HUES48 (cell line): ENCODE data around the gene MAGI2.

Source experiments
- H3K27ac ChIP-seq: one replicate; pipeline ENCODE4 v1.7.0; 2013; ENCODE audit warnings: low read depth, low read length, inconsistent platforms
- H3K27me3 ChIP-seq: 2 replicates; pipeline ENCODE4 v1.6.1; 2013; ENCODE audit warnings: mild to moderate bottlenecking, low read length; ENCODE audit not compliant: control insufficient read depth, insufficient read depth
- H3K36me3 ChIP-seq: 2 replicates; pipeline ENCODE4 v1.6.1; 2013; ENCODE audit warnings: low read length; ENCODE audit not compliant: control insufficient read depth, insufficient read depth
- H3K4me1 ChIP-seq: 2 replicates; pipeline ENCODE4 v1.6.1; 2013; ENCODE audit warnings: mild to moderate bottlenecking, low read length; ENCODE audit not compliant: control insufficient read depth, insufficient read depth
- H3K4me3 ChIP-seq: 2 replicates; pipeline ENCODE4 v1.5.1; 2013; ENCODE audit warnings: mild to moderate bottlenecking, low read depth, low read length
- H3K9ac ChIP-seq: 2 replicates; pipeline ENCODE4 v1.6.1; 2013; ENCODE audit warnings: mild to moderate bottlenecking, low read depth, low read length, moderate library complexity
- H3K9me3 ChIP-seq: 2 replicates; pipeline ENCODE4 v1.6.1; 2013; ENCODE audit warnings: low read length; ENCODE audit not compliant: control insufficient read depth, insufficient read depth

The MAGI2 gene

GRCh38 chr7:78197447-78197846 is 1256.0 kb downstream of the MAGI2 start:
- Histone ChIP-seq H3K4me3 (no peak overlapping the region), H3K4me1 (no peaks in the 10 kb centered on the region)

GRCh38 chr7:78195281-78195680 is 1258.2 kb downstream of the MAGI2 start:
- Histone ChIP-seq H3K4me1 (no peaks in the 10 kb centered on the region), H3K4me3 (no peak overlapping the region), H3K27ac (no peak overlapping the region), H3K27me3 (no peaks in the 10 kb centered on the region), H3K9me3 (no peaks in the 10 kb centered on the region), H3K9ac (no peak overlapping the region), H3K36me3 (no peaks in the 10 kb centered on the region; the same call in 1 of the 2 replicates)

More at GRCh38 chr7:78197447-78197846, 1256.0 kb downstream of the MAGI2 start:
- Histone ChIP-seq H3K36me3 (no peaks in the 10 kb centered on the region; the same call in 1 of the 2 replicates), H3K9me3 (no peaks in the 10 kb centered on the region), H3K9ac (no peak overlapping the region), H3K27me3 (no peaks in the 10 kb centered on the region), H3K27ac (no peak overlapping the region)

GRCh38 chr7:78194611-78195010 is 1258.9 kb downstream of the MAGI2 start:
- H3K4me1 ChIP-seq = no peaks in the 10 kb centered on the region
- H3K9ac ChIP-seq = no peak overlapping the region
- H3K27ac ChIP-seq = no peak overlapping the region
- H3K27me3 ChIP-seq = no peaks in the 10 kb centered on the region
- H3K4me3 ChIP-seq = no peak overlapping the region
- no peaks in the 10 kb centered on the region for H3K9me3 ChIP-seq
- H3K36me3 ChIP-seq = no peaks in the 10 kb centered on the region; the same call in 1 of the 2 replicates

- no peaks in the 10 kb centered on the region for H3K27me3 ChIP-seq
- no peaks in the 10 kb centered on the region; the same call in 1 of the 2 replicates for H3K36me3 ChIP-seq
- H3K27ac ChIP-seq = no peak overlapping the region
- no peak overlapping the region for H3K9ac ChIP-seq
- H3K9me3 ChIP-seq = no peaks in the 10 kb centered on the region
- no peaks in the 10 kb centered on the region for H3K4me1 ChIP-seq
- H3K4me3 ChIP-seq = no peak overlapping the region
Observed at GRCh38 chr7:78191475-78192079, 1261.9 kb downstream of the MAGI2 start.

- Histone ChIP-seq H3K36me3 (no peaks in the 10 kb centered on the region; the same call in 1 of the 2 replicates), H3K27me3 (no peaks in the 10 kb centered on the region), H3K4me1 (no peaks in the 10 kb centered on the region), H3K9ac (no peak overlapping the region), H3K9me3 (no peaks in the 10 kb centered on the region), H3K27ac (no peak overlapping the region), H3K4me3 (no peak overlapping the region)
Observed at GRCh38 chr7:78189762-78190161, 1263.7 kb downstream of the MAGI2 start.

GRCh38 chr7:78185149-78185745 is 1268.2 kb downstream of the MAGI2 start:
- Histone ChIP-seq H3K27me3 (no peaks in the 10 kb centered on the region), H3K4me1 (no peaks in the 10 kb centered on the region), H3K36me3 (no peaks in the 10 kb centered on the region), H3K9ac (no peak overlapping the region), H3K9me3 (no peaks in the 10 kb centered on the region), H3K27ac (no peak overlapping the region), H3K4me3 (no peak overlapping the region)

GRCh38 chr7:78184299-78184698 is 1269.2 kb downstream of the MAGI2 start:
- Histone ChIP-seq H3K36me3 (no peaks in the 10 kb centered on the region), H3K4me1 (no peaks in the 10 kb centered on the region), H3K27ac (no peak overlapping the region), H3K27me3 (no peaks in the 10 kb centered on the region), H3K9me3 (no peaks in the 10 kb centered on the region), H3K4me3 (no peak overlapping the region), H3K9ac (no peak overlapping the region)

GRCh38 chr7:78179827-78180477 is 1273.5 kb downstream of the MAGI2 start:
- no peak overlapping the region for H3K4me3 ChIP-seq
- no peaks in the 10 kb centered on the region for H3K9me3 ChIP-seq
- H3K27me3 ChIP-seq = no peaks in the 10 kb centered on the region
- H3K27ac ChIP-seq = no peak overlapping the region
- no peaks in the 10 kb centered on the region for H3K36me3 ChIP-seq
- no peak overlapping the region for H3K9ac ChIP-seq
- H3K4me1 ChIP-seq = no peaks in the 10 kb centered on the region

- H3K9ac ChIP-seq = no peak overlapping the region
- H3K27me3 ChIP-seq = no peaks in the 10 kb centered on the region
- no peaks in the 10 kb centered on the region for H3K36me3 ChIP-seq
- H3K9me3 ChIP-seq = no peaks in the 10 kb centered on the region
- no peak overlapping the region for H3K27ac ChIP-seq
- no peak overlapping the region for H3K4me3 ChIP-seq
- 0 out of 2 replicates have a peak, but pooled peaks cover 3% of the 10 kb centered on the region for H3K4me1 ChIP-seq
Observed at GRCh38 chr7:78179211-78179610, 1274.3 kb downstream of the MAGI2 start.

GRCh38 chr7:78178319-78178718 is 1275.1 kb downstream of the MAGI2 start:
- Histone ChIP-seq H3K4me3 (no peak overlapping the region), H3K9ac (no peak overlapping the region), H3K36me3 (no peaks in the 10 kb centered on the region), H3K9me3 (no peaks in the 10 kb centered on the region), H3K4me1 (0 out of 2 replicates have a peak, but pooled peaks cover 5% of the 10 kb centered on the region), H3K27ac (no peak overlapping the region), H3K27me3 (no peaks in the 10 kb centered on the region)

- Histone ChIP-seq H3K9me3 (no peaks in the 10 kb centered on the region), H3K9ac (no peak overlapping the region), H3K27ac (no peak overlapping the region), H3K4me1 (peaks cover 26% of the 10 kb centered on the region), H3K27me3 (no peaks in the 10 kb centered on the region), H3K36me3 (no peaks in the 10 kb centered on the region), H3K4me3 (no peak overlapping the region)
Observed at GRCh38 chr7:78176171-78176570, 1277.3 kb downstream of the MAGI2 start.
